Colon (tissue), 2 donors: ENCODE data around the gene ATP1A1.

Source experiments
- FAIRE-seq: peaks from 2 replicates; lab custom pipeline; 2012; peaks lifted over from hg19 to GRCh38; lab: Jason Lieb, UNC
- donor health status: control.
- donor health status: control.

ATP1A1 gene

GRCh38 chr1:116440731-116441130 is 67.7 kb downstream of the ATP1A1 start:
- FAIRE-seq: no peak

DNA sequence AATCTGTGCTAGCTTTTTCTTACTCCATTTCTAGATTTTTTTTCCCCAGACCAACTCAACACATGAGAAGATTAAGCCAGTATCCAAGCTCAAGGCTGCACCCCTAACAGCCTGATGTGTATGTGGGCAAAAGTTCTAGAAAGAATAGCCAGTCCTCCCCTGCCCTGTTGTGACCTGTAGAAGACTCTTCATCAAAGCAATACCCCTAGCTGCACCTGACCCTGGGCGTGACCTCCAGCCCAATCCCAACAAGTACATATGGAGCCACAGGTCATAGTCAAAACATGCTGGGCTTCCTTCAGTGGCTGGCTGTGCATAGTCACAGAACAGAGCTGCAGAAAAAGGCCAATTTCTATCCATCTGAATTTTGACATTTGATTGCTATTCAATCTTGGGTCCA is 72.5 kb downstream of the ATP1A1 start:
- FAIRE-seq: no peak

DNA sequence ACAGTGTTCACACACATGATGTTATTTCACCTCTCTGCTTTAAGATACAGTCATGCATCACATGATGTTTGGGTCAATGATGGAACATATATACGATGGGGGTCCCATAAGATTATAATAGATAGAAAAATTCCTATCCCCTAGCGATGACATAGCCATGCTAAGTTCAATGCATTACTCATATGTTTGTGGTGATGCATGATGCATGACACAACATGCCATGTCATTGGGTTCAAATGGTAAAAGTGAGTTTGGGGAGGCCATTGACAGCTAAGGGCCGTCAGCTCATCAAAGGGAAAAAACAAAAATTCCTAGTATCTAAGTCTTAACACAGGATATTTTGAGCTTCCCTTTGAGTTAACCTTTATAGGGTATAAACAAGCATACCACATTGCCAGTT is 73.6 kb downstream of the ATP1A1 start:
- FAIRE-seq: no peak

GRCh38 chr1:116448785-116449385 is 75.8 kb downstream of the ATP1A1 start:
- no peak for FAIRE-seq

DNA sequence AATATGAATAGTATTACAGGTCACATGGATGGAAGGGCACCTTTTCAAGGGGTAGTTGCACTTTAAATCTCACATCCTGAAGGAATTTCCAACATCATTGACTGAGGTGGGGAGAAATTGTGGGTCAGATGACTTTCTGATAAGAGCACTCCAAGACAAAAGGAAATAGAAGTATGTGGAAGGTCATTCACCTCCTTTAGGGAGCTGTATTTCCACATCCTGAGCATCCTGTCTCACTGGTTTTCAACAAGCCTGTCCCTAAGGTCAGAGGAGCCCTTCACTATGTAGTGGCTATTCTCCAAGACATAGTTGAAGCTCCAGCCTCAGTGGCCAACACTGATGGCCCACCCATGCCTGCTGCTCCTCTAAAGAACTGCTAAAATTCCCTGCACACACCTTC is 76.5 kb downstream of the ATP1A1 start:
- FAIRE-seq: no peak

DNA sequence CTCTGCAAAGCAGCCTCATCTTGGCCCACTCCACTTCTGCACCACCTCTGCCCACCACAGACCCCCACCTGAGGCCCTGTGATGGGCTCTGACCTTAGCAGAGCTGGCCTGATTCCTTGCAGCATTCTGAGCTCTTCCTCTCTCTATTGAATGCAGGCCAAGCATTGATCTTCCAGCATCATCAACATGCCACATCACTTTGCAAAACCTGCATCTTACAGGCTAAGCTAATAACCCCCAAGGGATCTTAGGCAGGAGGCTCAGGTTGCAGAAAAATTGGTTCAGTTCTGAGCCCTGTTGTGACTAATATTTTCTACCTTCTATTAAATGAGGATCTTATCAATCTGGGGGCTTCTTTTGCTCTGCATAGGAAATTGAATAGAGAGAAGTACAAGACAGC is 78.7 kb downstream of the ATP1A1 start:
- no peak for FAIRE-seq

GRCh38 chr1:116453481-116453880 is 80.4 kb downstream of the ATP1A1 start:
- FAIRE-seq: no peak

- FAIRE-seq: no peak
These were observed 80.9 kb downstream of the ATP1A1 start for GRCh38 chr1:116453906-116454305.
